ENCODE measurements around the gene ASNSD1. TPM values are rescaled to one million over a fixed set of nuclear protein-coding genes. Genes with fewer than 3 reads are reported as not detected.
A peak's percentile ranks its signal among the peaks of the same experiment; 100 is the strongest.

The ASNSD1 gene
- total and polyA plus RNA-seq, 9 of the 15 experiments (the other 6 are each of a cell fraction or from before 2014, with no cell fraction given): 23.9 to 56.4 (median 38.3) TPM

DNA sequence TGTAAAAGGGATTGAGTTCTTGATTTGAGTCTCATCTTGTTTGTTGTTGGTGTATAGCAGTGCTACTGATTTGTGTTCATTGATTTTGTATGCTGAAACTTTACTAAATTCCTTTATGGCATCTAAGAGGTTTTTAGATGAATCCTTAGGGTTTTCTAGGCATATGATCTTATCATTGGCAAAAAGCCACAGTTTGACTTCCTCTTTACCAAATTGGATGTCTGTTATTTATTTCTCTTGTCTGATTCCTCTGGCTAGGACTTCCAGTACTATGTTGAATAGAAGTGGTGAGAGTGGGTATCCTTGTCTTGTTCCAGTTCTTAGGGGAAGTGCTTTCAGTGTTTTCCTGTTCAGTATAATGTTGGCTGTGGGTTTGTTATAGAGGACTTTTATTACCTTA is 18.0 kb downstream of the ASNSD1 start:
- H3K27me3 ChIP-seq (ENCODE audit: control insufficient read depth in 2 of 2, insufficient read depth in 2 of 2, low read length in 2 of 2): no peaks in the 10 kb centered on the region
- ATAC-seq: no peak
- H3K4me2 ChIP-seq (ENCODE audit: insufficient read depth, low read length): no peak overlapping the region
- in situ Hi-C loops (cut with MboI) (no loop called here), intact Hi-C loops (cut with micrococcal nuclease) (no loop called here)
- POLR2A ChIA-PET: interaction anchor here (0.6 kb wide), 1 partner anchor 17 kb away, joined by 3 read pairs; no protein-coding TSS in a partner anchor
- H3K36me3 ChIP-seq (ENCODE audit: control insufficient read depth, insufficient read depth, low read length): no peaks in the 10 kb centered on the region
- no peak for TF ChIP-seq SP1 (CRISPR knock-in tag; IDR thresholded peaks at IDR 0.05)
- no peak for TF ChIP-seq HNRNPH1 (optimal IDR thresholded peaks at IDR 0.05; ENCODE audit: low read depth, low read length)
- TF ChIP-seq ZKSCAN1 (IDR thresholded peaks at IDR 0.05; ENCODE audit: low read depth, low read length): no peak
- 0 out of 2 replicates have a peak, but pooled peaks have one; percentile 28 for TF ChIP-seq SPI1 (IDR thresholded peaks at IDR 0.05; ENCODE audit: borderline replicate concordance, low read depth, low read length)
- TF ChIP-seq, protein P1, sequence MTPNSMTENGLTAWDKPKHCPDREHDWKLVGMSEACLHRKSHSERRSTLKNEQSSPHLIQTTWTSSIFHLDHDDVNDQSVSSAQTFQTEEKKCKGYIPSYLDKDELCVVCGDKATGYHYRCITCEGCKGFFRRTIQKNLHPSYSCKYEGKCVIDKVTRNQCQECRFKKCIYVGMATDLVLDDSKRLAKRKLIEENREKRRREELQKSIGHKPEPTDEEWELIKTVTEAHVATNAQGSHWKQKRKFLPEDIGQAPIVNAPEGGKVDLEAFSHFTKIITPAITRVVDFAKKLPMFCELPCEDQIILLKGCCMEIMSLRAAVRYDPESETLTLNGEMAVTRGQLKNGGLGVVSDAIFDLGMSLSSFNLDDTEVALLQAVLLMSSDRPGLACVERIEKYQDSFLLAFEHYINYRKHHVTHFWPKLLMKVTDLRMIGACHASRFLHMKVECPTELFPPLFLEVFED (CRISPR knock-in tag; conservative IDR thresholded peaks at IDR 0.05): no peak
- TF ChIP-seq MCM5 (IDR thresholded peaks at IDR 0.05; ENCODE audit: low read depth): no peak
- no peak for TF ChIP-seq TAF7 (tag; IDR thresholded peaks at IDR 0.05)
- peak; percentile 19; the same call in 1 of the 2 replicates for TF ChIP-seq NFIC (IDR thresholded peaks at IDR 0.05)
- no peaks in the 10 kb centered on the region for H3K9me1 ChIP-seq (ENCODE audit: control insufficient read depth, insufficient read depth, low read length)
- H3K4me3 ChIP-seq: no peak overlapping the region
- H2AFZ ChIP-seq (ENCODE audit: low read depth, low read length): no peak overlapping the region
- no peak overlapping the region for H3K9ac ChIP-seq (ENCODE audit: insufficient read depth in 1 of 2, low read depth in 2 of 2, low read length in 2 of 2)
- H3K4me1 ChIP-seq (replicated peaks in 1 of 2; ENCODE audit: control insufficient read depth in 2 of 2, insufficient read depth in 2 of 2, low read length in 2 of 2): no peaks in the 10 kb centered on the region
- no peaks in the 10 kb centered on the region for H3K9me3 ChIP-seq (replicated peaks; ENCODE audit: control insufficient read depth, insufficient read depth, low read depth, low read length)
- no peaks in the 10 kb centered on the region for H4K20me1 ChIP-seq (replicated peaks; ENCODE audit: control insufficient read depth, insufficient read depth, low read length)
- no peak for FAIRE-seq
- CTCF ChIA-PET (ENCODE audit: low intra/inter-chr PET ratio): no interaction called here
- DNase-seq (ENCODE audit: extremely low read depth in 1 of 4, low spot score in 3 of 4): no peak
- no peak overlapping the region for H3K27ac ChIP-seq (ENCODE audit: extremely low read depth, low read depth, low read length)
- H3K79me2 ChIP-seq (ENCODE audit: control insufficient read depth, insufficient read depth, low read length): no peaks in the 10 kb centered on the region
- BruUV-seq (replicated peaks): no TSS peak
